Endothelial cell of umbilical vein (primary cell): ENCODE data around the gene ADI1. TPM values are rescaled to one million over a fixed set of nuclear protein-coding genes. Genes with fewer than 3 reads are reported as not detected.

Experiments
- BruUV-seq: library from RNA; stranded (reverse); fragments of 400-500 nt; replicated peaks from 2 replicates; lab custom pipeline; 2021; lab: Mats Ljungman, UMichigan
- CTCF ChIA-PET: fragments of 300-600, 350-600 bp; sonication (Branson Sonifier 250); formaldehyde crosslinking; loops from one replicate; lab custom pipeline; 2021; ENCODE audit warnings: antibody characterized with exemption, inconsistent platforms; lab: Charles Lee
- POLR2A ChIA-PET: fragments of 300-600, 350-600 bp; sonication (Branson Sonifier 250); formaldehyde crosslinking; loops from one replicate; lab custom pipeline; 2021; ENCODE audit warnings: antibody characterized with exemption, inconsistent platforms; lab: Charles Lee
- DNase-seq: peaks from one replicate; pipeline ENCODE4 v3.0.0-alpha.2; 2011; ENCODE audit warnings: low read depth, low spot score
- FAIRE-seq: peaks from 2 replicates; lab custom pipeline; 2011; peaks lifted over from hg19 to GRCh38; lab: Jason Lieb, UNC
- H2AFZ ChIP-seq: 2 replicates; pipeline ENCODE4 v1.6.0; 2012; ENCODE audit warnings: low read depth, low read length, control low read depth, inconsistent platforms
- H3K27ac ChIP-seq: 2 replicates; pipeline ENCODE4 v1.5.1; 2011; ENCODE audit warnings: low read depth, mild to moderate bottlenecking, control low read depth, low read length, moderate library complexity; ENCODE audit not compliant: insufficient read depth
- H3K27me3 ChIP-seq, 2 experiments: 2 replicates each; pipeline versions ENCODE4 v1.6.0 to v1.6.1; 2011; ENCODE audit warnings: low read length in 2 of 2, mixed read lengths in 1 of 2; ENCODE audit not compliant: control insufficient read depth in 2 of 2, insufficient read depth in 2 of 2
- H3K36me3 ChIP-seq, 2 experiments: 2 replicates in 1 of 2; 3 replicates in 1 of 2; pipeline ENCODE4 v1.5.1; 2011; ENCODE audit warnings: low read length in 2 of 2, mild to moderate bottlenecking in 1 of 2, moderate library complexity in 1 of 2; ENCODE audit not compliant: control insufficient read depth in 2 of 2, insufficient read depth in 2 of 2; ENCODE audit errors: extremely low read depth in 1 of 2
- H3K4me1 ChIP-seq: 3 replicates; pipeline ENCODE4 v1.5.1; 2011; ENCODE audit warnings: mild to moderate bottlenecking, low read length; ENCODE audit not compliant: control insufficient read depth, insufficient read depth; ENCODE audit errors: extremely low read depth
- H3K4me2 ChIP-seq: 2 replicates; pipeline ENCODE4 v1.6.1; 2011; ENCODE audit warnings: low read length, control low read depth, mixed read lengths; ENCODE audit not compliant: insufficient read depth
- H3K4me3 ChIP-seq, 3 experiments: fragments of 200-600 bp in 1 of 3; sonication (generic), shearing (Covaris generic) in 1 of 3; replicated peaks in 1 of 3; 2 replicates each; pipeline ENCODE4 v1.5.1; 2011 to 2016; ENCODE audit warnings: control low read depth in 3 of 3, low read length in 3 of 3, mild to moderate bottlenecking in 2 of 3, inconsistent platforms in 1 of 3, low read depth in 1 of 3, moderate library complexity in 1 of 3; ENCODE audit not compliant: insufficient read depth in 1 of 3
- H3K79me2 ChIP-seq: 2 replicates; pipeline ENCODE4 v1.6.0; 2012; ENCODE audit warnings: low read length, inconsistent platforms; ENCODE audit not compliant: control insufficient read depth, insufficient read depth
- H3K9ac ChIP-seq: replicated peaks from 2 replicates; pipeline ENCODE3; 2011; ENCODE audit warnings: low read length, control low read depth; ENCODE audit not compliant: insufficient read depth; ENCODE audit errors: extremely low read depth
- H3K9me1 ChIP-seq: replicated peaks from 3 replicates; pipeline ENCODE4 v1.6.0; 2011; ENCODE audit warnings: mild to moderate bottlenecking, low read length; ENCODE audit not compliant: control insufficient read depth, insufficient read depth; ENCODE audit errors: extremely low read depth
- H3K9me3 ChIP-seq: replicated peaks from 2 replicates; pipeline ENCODE4 v1.5.1; 2012; ENCODE audit warnings: low read length, inconsistent platforms; ENCODE audit not compliant: control insufficient read depth, insufficient read depth
- H4K20me1 ChIP-seq: replicated peaks from 2 replicates; pipeline ENCODE3; 2011; ENCODE audit warnings: mild to moderate bottlenecking, low read length; ENCODE audit not compliant: control insufficient read depth, insufficient read depth; ENCODE audit errors: extremely low read depth
- EZH2 ChIP-seq: IDR thresholded peaks from 2 replicates; pipeline ENCODE4 v1.6.1; 2012; ENCODE audit warnings: borderline replicate concordance, low read depth, mild to moderate bottlenecking, moderate library complexity, low read length, inconsistent platforms; ENCODE audit not compliant: severe bottlenecking
- FOS ChIP-seq: IDR thresholded peaks from 2 replicates; pipeline ENCODE4 v1.6.1; 2011; ENCODE audit warnings: mild to moderate bottlenecking, low read length, moderate library complexity, borderline replicate concordance; ENCODE audit not compliant: insufficient read depth
- GATA2 ChIP-seq: IDR thresholded peaks from 2 replicates; pipeline ENCODE4 v1.7.0; 2011; ENCODE audit warnings: low read depth, mild to moderate bottlenecking, moderate library complexity, mixed read lengths, low read length; ENCODE audit not compliant: insufficient read length, insufficient read depth
- JUN ChIP-seq: IDR thresholded peaks from 2 replicates; pipeline ENCODE4 v1.6.1; 2011; ENCODE audit warnings: borderline replicate concordance, low read depth; ENCODE audit not compliant: insufficient read length, insufficient read depth
- MYC ChIP-seq: IDR thresholded peaks from one replicate; pipeline ENCODE4 v1.6.1; 2011; ENCODE audit warnings: mild to moderate bottlenecking, low read depth, low read length
- POLR2A ChIP-seq: IDR thresholded peaks from 2 replicates; pipeline ENCODE4 v1.6.1; 2012; ENCODE audit warnings: low read depth, mild to moderate bottlenecking, control low read depth, low read length
- POLR2AphosphoS5 ChIP-seq: IDR thresholded peaks from 2 replicates; pipeline ENCODE4 v1.6.1; 2012; ENCODE audit warnings: low read depth, mild to moderate bottlenecking, control low read depth, low read length, moderate library complexity; ENCODE audit not compliant: insufficient read depth
- dilution Hi-C: fragments of 300-500 bp; cut with MboI; formaldehyde crosslinking; loops from one replicate; pipeline ENCODE4 v1.15.0; 2019; ENCODE audit warnings: low sequenced_read_pairs; ENCODE audit not compliant: extremely low pct_ligation_motif_present
- intact Hi-C: fragments of 100-400 bp; cut with micrococcal nuclease; formaldehyde crosslinking; loops from one replicate; pipeline ENCODE4 v1.10.0; 2022
- polyA plus RNA-seq, 4 experiments: library from polyadenylated mRNA; depleted of rRNA in 3 of 4; stranded (reverse) in 3 of 4; unstranded in 1 of 4; fragments of >200 nt; gene quantifications; 2 replicates each; pipeline versions ENCODE4 v1.2.1 to v1.2.3, GENCODE V29; 2011 to 2012; ENCODE audit warnings: missing spikeins in 1 of 4
- total RNA-seq: library from RNA; stranded (reverse); gene quantifications from 2 replicates; pipeline ENCODE4 v1.2.3, GENCODE V29; 2021
- TF ChIP-seq, protein P1 (sequence below): IDR thresholded peaks from 2 replicates; pipeline ENCODE4 v1.6.1; 2011; ENCODE audit not compliant: insufficient read depth, insufficient read length
- TF ChIP-seq, protein P2 (sequence below), 2 donors: IDR thresholded peaks; 1 replicate in 1 of 2; 2 replicates in 1 of 2; pipeline ENCODE4 v1.5.1; 2011; ENCODE audit warnings: low read length in 2 of 2, mild to moderate bottlenecking in 2 of 2, moderate library complexity in 2 of 2, control low read depth in 1 of 2, inconsistent platforms in 1 of 2, low read depth in 1 of 2; ENCODE audit not compliant: insufficient read depth in 1 of 2; ENCODE audit errors: extremely low read depth in 1 of 2

The ADI1 gene
- total and polyA plus RNA-seq, 2 donors (not counting 3 experiments of a cell fraction or from before 2014, with no cell fraction given), result 38.6 to 49.7 TPM

DNA sequence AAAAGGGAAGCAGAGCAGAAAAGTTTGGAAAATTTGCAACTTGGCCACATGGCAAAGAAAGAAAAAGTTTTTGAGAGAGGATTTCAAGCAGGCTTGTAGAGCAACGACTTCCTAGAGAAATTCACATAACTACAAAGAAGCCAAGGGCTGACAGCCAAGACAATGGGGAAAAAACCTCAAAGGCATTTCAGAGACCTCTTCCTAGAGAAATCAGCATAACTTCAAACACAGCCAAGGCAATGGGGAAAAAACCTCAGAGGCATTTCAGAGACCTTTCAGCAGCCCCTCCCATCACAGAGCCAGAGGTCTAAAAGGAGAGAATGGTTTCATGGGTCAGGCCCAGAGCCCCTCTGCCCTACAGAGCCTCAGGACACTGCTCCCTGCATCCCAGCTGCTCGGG lies 7.2 kb downstream of the ADI1 start:
- peaks cover 2% of the 10 kb centered on the region for H3K79me2 ChIP-seq
- POLR2A ChIA-PET, result no interaction called here
- H3K9me3 ChIP-seq, result no peaks in the 10 kb centered on the region
- CTCF ChIA-PET, result no interaction called here
- no TSS peak for BruUV-seq
- TF ChIP-seq POLR2A, result no peak
- TF ChIP-seq JUN, result no peak
- TF ChIP-seq, protein P1, sequence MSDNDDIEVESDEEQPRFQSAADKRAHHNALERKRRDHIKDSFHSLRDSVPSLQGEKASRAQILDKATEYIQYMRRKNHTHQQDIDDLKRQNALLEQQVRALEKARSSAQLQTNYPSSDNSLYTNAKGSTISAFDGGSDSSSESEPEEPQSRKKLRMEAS, result no peak
- no peak for TF ChIP-seq FOS
- no peak for TF ChIP-seq MYC
- TF ChIP-seq, protein P2, sequence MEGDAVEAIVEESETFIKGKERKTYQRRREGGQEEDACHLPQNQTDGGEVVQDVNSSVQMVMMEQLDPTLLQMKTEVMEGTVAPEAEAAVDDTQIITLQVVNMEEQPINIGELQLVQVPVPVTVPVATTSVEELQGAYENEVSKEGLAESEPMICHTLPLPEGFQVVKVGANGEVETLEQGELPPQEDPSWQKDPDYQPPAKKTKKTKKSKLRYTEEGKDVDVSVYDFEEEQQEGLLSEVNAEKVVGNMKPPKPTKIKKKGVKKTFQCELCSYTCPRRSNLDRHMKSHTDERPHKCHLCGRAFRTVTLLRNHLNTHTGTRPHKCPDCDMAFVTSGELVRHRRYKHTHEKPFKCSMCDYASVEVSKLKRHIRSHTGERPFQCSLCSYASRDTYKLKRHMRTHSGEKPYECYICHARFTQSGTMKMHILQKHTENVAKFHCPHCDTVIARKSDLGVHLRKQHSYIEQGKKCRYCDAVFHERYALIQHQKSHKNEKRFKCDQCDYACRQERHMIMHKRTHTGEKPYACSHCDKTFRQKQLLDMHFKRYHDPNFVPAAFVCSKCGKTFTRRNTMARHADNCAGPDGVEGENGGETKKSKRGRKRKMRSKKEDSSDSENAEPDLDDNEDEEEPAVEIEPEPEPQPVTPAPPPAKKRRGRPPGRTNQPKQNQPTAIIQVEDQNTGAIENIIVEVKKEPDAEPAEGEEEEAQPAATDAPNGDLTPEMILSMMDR (IDR thresholded peaks at IDR 0.05; ENCODE audit: extremely low read depth in 1 of 2, insufficient read depth in 1 of 2, low read depth in 1 of 2, low read length in 2 of 2), result no peak
- no peak for TF ChIP-seq GATA2
- TF ChIP-seq POLR2AphosphoS5, result no peak
- no peak for TF ChIP-seq EZH2
- no peaks in the 10 kb centered on the region for H3K27me3 ChIP-seq
- no peaks in the 10 kb centered on the region for H3K4me1 ChIP-seq
- H3K9ac ChIP-seq, result no peak overlapping the region
- FAIRE-seq (no peak), DNase-seq (no peak)
- intact Hi-C loops (no loop called here), dilution Hi-C loops (no loop called here)
- H3K27ac ChIP-seq, result no peak overlapping the region
- H3K9me1 ChIP-seq, result no peaks in the 10 kb centered on the region
- no peak overlapping the region for H3K4me2 ChIP-seq
- no peak overlapping the region for H2AFZ ChIP-seq
- H3K36me3 ChIP-seq, result peaks cover 13 to 14% of the 10 kb centered on the region in 2 experiments
- H3K4me3 ChIP-seq, result no peak overlapping the region
- H4K20me1 ChIP-seq, result no peaks in the 10 kb centered on the region
